Peyer's patch (tissue), 4 donors: ENCODE measurements around the gene NSUN3. TPM values are rescaled to one million over a fixed set of nuclear protein-coding genes. Genes with fewer than 3 reads are reported as not detected.
"Not testable (repeated sequence)": the region's sequence is repeated elsewhere in the genome, so short reads cannot be mapped to it uniquely, and the experiment has no call there.

Experiments used
- DNase-seq, 3 donors: peaks; one replicate each; pipeline ENCODE4 v3.0.0-alpha.2; 2017 to 2019
- H3K27ac ChIP-seq, 4 donors: fragments of 200-600 bp; sonication (generic); one replicate each; pipeline ENCODE4 v1.5.1; 2016 to 2019
- H3K27me3 ChIP-seq, 2 donors: fragments of 200-600 bp; sonication (generic); one replicate each; pipeline ENCODE4 v1.5.1; 2019
- H3K36me3 ChIP-seq, 3 donors: fragments of 200-600 bp; sonication (generic); one replicate each; pipeline ENCODE4 v1.5.1; 2016 to 2019
- H3K4me1 ChIP-seq, 4 donors: fragments of 200-600 bp; sonication (generic); one replicate each; pipeline ENCODE4 v1.5.1; 2016 to 2019
- H3K4me3 ChIP-seq, 4 donors: fragments of 200-600 bp; sonication (generic); 1 replicate in 3 of 4; 2 replicates in 1 of 4; pipeline ENCODE4 v1.5.1; 2016 to 2019; ENCODE audit warnings: mild to moderate bottlenecking in 1 of 4
- H3K9me3 ChIP-seq, 4 donors: fragments of 200-600 bp; sonication (generic); one replicate each; pipeline ENCODE4 v1.5.1; 2016 to 2019; ENCODE audit warnings: mild to moderate bottlenecking in 1 of 4
- POLR2A ChIP-seq, 2 donors: fragments of 450-650 bp; IDR thresholded peaks; one replicate each; pipeline ENCODE4 v1.5.1; 2017; ENCODE audit warnings: antibody characterized with exemption in 2 of 2, mild to moderate bottlenecking in 2 of 2, moderate library complexity in 2 of 2
- total RNA-seq, 4 donors: library from RNA; depleted of rRNA; stranded (reverse); fragments of >200 nt; gene quantifications; one replicate each; pipeline ENCODE4 v1.1.0, GENCODE V29; 2016
- TF ChIP-seq, protein P1 (sequence below), 6 experiments: fragments of 450-650 bp in 4 of 6; fragments of 200-600 bp in 2 of 6; sonication (generic) in 1 of 6; IDR thresholded peaks; one replicate each; pipeline ENCODE4 v1.5.1; 2017 to 2019; ENCODE audit warnings: antibody characterized with exemption in 6 of 6, mild to moderate bottlenecking in 3 of 6, moderate library complexity in 1 of 6

The NSUN3 gene
- total RNA-seq, 4 donors from 2014 or later, result 19.7 to 56.9 (median 22.9) TPM

DNA sequence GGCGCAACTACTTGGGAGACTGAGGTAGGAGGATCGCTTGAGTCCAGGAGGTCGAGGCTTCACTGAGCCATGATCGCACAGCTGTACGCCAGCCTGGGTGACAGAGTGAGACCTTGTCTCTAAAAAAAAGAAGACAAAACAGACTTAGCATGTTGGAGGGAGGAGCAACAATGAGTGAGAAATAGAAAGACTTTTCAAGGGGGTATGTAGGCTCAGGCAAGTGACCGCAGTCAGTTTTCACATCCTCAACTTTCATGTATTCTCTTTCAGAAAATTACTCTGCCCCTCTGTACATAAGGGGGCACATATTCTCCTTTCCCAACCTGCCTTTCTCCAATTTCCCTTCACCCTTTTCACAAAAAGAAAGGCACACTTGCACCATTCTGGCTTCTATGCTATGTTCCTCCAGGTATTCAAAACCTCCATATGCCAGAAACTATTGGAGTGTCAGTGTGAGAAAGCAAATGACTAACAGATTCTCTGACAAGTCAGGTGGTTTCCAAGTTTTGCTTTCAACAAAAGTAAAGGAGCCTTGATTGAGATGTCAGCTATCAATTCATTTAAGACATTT is 7.6 kb downstream of the NSUN3 start:
- peaks cover 0 to under 1% (median 0%) of the 10 kb centered on the region in 4 donors for H3K4me1 ChIP-seq
- no peaks in the 10 kb centered on the region for H3K9me3 ChIP-seq
- H3K27ac ChIP-seq, result no peak overlapping the region
- TF ChIP-seq, protein P1, sequence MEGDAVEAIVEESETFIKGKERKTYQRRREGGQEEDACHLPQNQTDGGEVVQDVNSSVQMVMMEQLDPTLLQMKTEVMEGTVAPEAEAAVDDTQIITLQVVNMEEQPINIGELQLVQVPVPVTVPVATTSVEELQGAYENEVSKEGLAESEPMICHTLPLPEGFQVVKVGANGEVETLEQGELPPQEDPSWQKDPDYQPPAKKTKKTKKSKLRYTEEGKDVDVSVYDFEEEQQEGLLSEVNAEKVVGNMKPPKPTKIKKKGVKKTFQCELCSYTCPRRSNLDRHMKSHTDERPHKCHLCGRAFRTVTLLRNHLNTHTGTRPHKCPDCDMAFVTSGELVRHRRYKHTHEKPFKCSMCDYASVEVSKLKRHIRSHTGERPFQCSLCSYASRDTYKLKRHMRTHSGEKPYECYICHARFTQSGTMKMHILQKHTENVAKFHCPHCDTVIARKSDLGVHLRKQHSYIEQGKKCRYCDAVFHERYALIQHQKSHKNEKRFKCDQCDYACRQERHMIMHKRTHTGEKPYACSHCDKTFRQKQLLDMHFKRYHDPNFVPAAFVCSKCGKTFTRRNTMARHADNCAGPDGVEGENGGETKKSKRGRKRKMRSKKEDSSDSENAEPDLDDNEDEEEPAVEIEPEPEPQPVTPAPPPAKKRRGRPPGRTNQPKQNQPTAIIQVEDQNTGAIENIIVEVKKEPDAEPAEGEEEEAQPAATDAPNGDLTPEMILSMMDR (IDR thresholded peaks at IDR 0.05), result no peak
- TF ChIP-seq POLR2A (IDR thresholded peaks at IDR 0.05), result no peak
- H3K4me3 ChIP-seq, result no peak overlapping the region
- H3K36me3 ChIP-seq, result peaks cover 0 to 18% (median 0%) of the 10 kb centered on the region in 3 donors
- no peaks in the 10 kb centered on the region for H3K27me3 ChIP-seq
- DNase-seq, result no peak

DNA sequence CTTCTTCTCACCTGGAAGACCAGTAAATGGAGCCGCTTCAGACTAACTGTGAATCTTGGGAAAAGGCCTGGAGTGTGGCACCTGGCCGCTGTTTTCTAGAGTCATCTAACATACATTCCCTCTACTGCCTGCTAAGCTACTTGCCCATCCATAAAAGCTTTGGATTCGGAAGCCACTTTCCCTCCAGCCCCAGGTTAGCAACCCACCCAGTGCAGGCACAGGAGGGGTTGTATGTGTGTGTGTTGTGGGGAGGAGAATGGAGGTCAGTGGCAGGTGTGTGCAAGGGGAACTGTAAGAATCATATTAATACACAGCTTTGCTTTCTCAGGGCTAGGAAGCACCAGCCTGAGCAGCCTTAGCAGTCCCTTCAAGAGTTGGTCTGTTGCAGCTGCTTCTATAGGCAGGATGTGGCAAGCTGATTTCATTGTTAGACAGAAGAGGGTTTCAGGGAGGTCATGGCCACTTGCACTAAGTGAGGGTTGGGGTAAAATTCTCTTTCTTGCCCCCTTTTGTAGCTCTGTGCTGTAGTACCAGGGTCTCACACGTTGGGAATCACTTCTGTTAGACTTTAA is 8.9 kb downstream of the NSUN3 start:
- Histone ChIP-seq H3K27me3 (no peaks in the 10 kb centered on the region), H3K9me3 (no peaks in the 10 kb centered on the region), H3K4me1 (no peaks in the 10 kb centered on the region), H3K36me3 (peaks cover 0 to 21% (median 0%) of the 10 kb centered on the region in 3 donors), H3K4me3 (no peak overlapping the region), H3K27ac (no peak overlapping the region)
- no peak for DNase-seq
- TF ChIP-seq, protein P1 (IDR thresholded peaks at IDR 0.05), result no peak
- TF ChIP-seq POLR2A (IDR thresholded peaks at IDR 0.05), result no peak

DNA sequence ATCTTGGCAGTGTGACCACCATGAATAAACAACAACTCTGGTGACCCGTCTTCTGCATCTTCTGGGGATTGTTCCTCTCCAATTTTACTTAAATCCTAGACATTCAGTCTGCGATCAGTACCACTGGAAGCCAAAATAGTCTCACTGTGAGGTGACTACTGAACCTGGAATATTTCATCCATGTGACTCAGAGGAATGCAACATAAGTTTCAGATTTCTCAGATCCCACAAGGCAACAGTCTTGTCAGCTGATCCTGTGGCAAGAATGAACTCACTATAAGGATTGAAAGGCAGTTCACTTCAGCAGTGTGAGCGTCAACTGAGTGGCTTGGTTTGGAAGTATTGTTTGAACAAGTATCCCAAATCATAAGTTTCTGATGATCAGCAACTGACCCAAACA is 13.2 kb downstream of the NSUN3 start:
- Histone ChIP-seq H3K4me1 (peaks cover 0 to 4% (median 0%) of the 10 kb centered on the region in 4 donors), H3K9me3 (no peaks in the 10 kb centered on the region), H3K27me3 (no peaks in the 10 kb centered on the region), H3K36me3 (peaks cover 0 to 12% (median 0%) of the 10 kb centered on the region in 3 donors), H3K4me3 (no peak overlapping the region), H3K27ac (no peak overlapping the region)
- no peak for DNase-seq
- TF ChIP-seq, protein P1 (IDR thresholded peaks at IDR 0.05), result no peak
- no peak for TF ChIP-seq POLR2A (IDR thresholded peaks at IDR 0.05)

DNA sequence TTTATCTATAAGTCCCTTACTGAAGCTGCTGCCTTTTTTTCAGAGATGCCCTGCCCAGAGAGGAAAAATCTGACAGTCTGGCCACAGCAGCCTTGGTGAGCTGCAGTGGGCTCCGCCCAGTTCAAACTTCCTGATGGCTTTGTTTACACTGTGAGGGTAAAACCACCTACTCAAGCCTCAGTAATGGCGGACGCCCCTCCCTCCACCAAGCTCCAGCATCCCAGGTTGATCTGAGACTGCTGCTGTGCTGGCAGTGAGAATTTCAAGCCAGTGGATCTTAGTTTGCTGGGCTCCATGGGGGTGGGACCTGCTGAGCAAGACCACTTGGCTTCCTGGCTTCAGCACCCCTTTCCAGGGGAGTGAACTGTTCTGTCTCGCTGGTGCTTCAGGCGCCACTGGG is 17.7 kb downstream of the NSUN3 start:
- H3K27ac ChIP-seq, result not testable (repeated sequence)

DNA sequence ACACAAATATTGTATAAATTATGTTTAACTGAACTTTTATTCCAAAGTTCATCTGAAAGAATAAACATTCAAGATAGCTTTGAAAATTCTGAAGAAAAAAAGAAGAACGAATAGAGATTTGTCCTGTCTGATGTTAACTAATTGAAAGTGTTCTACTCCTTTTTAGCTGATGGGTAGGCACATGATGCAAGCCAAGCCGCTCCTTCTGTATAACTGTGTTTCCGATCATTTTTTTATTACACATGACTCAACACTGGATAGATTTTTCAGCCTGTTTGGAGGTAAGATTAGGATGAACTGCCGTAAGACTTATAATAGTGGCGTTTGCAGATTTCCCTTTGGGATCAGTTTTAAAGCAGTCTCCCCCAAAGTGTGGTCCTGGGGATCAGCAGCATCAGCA is 19.0 kb downstream of the NSUN3 start:
- no peak for TF ChIP-seq POLR2A (IDR thresholded peaks at IDR 0.05)
- no peaks in the 10 kb centered on the region for H3K27me3 ChIP-seq
- H3K4me3 ChIP-seq, result no peak overlapping the region

More for the DNA sequence above, 17.7 kb downstream of the NSUN3 start:
- not testable (repeated sequence) for H3K4me1 ChIP-seq, H3K4me3 ChIP-seq, DNase-seq, H3K27me3 ChIP-seq, H3K9me3 ChIP-seq
- H3K36me3 ChIP-seq, result peaks cover 0 to 15% (median 0%) of the 10 kb centered on the region in 3 donors

DNA sequence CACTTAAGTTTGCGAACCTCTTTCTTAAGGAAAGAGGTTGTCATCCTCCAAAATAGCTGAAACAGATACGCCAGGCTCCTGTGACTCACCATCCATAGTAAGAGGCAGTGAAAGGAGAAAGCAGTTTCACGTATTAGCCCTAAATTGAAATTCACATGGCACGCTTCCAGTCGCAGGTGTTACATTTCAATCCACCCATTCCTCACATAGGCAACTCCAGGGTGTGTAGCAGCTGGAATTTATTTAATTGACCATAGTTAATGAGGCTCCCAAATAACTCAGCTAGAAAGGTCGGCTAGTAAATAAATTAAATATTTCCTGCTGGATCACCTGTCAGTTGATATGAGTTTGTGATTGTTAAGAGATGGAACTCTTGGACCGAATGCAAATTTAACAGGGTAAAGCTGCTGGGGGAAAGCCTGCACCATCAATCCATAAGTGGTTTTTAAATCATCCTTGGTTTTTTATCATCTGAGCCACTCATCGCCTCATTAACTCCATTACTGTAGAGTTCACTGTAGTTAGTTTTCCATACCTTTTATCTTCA is 19.6 kb downstream of the NSUN3 start:
- no peak overlapping the region for H3K27ac ChIP-seq
- peaks cover 0 to 17% (median 0%) of the 10 kb centered on the region in 3 donors for H3K36me3 ChIP-seq
- H3K27me3 ChIP-seq, result no peaks in the 10 kb centered on the region
- no peak for TF ChIP-seq POLR2A (IDR thresholded peaks at IDR 0.05)
- TF ChIP-seq, protein P1 (IDR thresholded peaks at IDR 0.05), result no peak
- no peak overlapping the region for H3K4me3 ChIP-seq
- DNase-seq, result no peak
- H3K9me3 ChIP-seq, result no peaks in the 10 kb centered on the region
- H3K4me1 ChIP-seq, result peaks cover 0 to 4% (median 0%) of the 10 kb centered on the region in 4 donors

More for the DNA sequence above, 19.0 kb downstream of the NSUN3 start:
- H3K36me3 ChIP-seq, result peaks cover 0 to 17% (median 0%) of the 10 kb centered on the region in 3 donors
- H3K4me1 ChIP-seq, result peaks cover 0 to 4% (median 0%) of the 10 kb centered on the region in 4 donors
- no peak overlapping the region for H3K27ac ChIP-seq
- no peaks in the 10 kb centered on the region for H3K9me3 ChIP-seq
- DNase-seq, result no peak
